Measurements from ENCODE around the gene TRPC3.

Gene TRPC3

DNA sequence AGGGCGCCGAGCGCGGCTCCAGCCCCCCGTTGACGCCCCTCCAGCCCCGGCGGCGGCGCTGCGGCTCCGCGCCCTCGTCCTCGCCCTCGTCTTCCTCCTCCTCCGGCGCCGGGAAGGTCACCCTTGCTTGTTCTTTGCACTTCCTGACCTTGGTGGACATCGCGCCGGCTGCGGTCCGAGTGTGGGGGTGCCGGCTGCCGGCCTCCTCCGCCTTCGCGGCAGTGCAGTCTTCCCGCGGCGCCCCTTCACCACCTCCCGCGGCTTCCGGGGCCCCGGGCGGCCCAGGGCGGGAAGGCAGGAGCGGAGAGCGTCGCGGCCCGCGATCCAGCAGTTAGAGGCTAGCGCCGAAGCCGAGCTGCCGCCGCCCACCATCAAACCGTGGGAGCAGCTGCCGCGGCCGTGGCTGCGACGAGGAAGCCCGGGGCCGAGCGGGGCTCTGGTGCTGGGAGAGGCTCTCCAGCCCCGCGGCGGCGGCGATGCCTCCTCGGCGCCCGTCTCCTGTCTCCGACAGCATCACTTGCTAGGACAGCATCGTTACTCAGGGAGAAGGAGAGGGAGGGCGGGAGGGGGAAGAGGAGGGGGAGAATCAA lies at the start of gene TRPC3:
TRPC3 (minus strand) TSS at position 540 of the 590 bp plus-strand sequence; CDS start at position 160, 380 bp downstream.
- DNase-seq = peak; percentile 72

DNA sequence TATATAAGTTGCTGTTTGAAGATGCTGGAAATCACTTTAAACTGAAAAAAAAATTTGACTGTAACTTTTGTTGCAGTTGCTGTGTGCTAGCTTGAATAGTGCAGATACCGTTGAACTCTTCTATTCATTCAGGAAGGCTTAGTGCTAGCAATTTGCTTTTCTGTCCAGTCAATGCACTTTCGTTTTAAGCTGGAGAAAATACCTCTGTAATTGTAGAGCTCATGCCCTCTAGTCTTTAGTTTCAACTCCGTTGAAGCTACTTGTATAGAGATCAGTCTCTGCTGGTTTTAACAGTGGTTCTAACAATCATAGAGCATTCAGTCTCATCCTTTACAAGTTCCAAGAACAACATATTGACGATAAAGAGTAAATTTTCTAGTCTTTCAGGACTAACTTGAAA lies 49.0 kb upstream of the TRPC3 start:
- no peak for DNase-seq

DNA sequence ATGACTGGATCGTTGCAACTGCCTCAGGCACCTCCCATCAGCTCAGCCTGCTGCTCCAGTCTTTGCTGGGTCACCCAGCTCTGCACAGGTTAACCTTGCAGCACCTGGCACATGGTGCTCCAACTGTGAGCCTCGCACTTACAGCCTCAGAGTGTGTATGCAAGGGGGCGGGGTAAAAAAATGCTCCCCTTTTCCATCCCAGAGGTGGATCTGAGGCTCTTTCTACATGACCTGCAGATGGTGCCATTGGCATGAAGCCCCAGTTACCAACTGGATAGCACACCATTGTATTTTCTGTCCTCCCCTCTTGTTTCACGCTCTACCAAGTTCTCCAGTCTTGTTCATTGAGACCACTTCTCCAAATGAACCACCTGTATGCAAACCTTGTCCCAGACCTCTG lies 46.2 kb upstream of the TRPC3 start:
- no peak for DNase-seq

DNA sequence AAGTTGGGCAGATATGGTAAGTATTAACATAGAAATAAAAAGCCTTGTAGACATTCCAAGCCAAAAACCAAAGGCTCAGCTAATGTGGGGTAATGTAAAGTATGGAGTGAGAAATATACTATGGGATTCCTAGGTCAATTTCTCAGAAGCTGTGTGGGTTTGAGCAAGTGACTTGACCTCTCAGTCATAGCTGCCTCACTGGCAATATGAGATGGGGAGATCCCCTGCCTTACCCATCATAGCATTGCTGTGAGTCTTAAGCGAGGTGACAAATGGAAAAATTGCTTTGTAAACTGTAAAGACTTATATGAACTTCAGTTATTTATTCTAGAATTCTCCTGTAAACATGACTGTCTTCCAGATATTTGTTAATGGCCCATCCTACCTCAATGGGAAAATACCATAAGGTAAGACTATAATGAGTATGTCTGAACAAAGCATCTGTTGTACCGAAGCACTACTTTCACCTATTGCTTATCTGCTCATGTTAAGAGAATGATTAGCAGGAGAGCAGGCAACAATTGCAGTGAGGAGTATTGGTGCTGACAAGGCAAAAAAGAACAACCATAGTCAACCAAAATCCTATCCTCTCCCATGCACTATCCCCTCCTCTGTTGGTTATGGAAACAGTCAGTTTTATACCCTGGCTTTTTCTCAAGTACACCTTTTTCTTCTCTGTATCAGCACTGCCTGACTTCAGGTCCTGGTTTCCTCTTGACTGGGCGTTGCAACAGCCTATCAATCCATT lies 44.1 kb upstream of the TRPC3 start:
- DNase-seq = no peak

DNA sequence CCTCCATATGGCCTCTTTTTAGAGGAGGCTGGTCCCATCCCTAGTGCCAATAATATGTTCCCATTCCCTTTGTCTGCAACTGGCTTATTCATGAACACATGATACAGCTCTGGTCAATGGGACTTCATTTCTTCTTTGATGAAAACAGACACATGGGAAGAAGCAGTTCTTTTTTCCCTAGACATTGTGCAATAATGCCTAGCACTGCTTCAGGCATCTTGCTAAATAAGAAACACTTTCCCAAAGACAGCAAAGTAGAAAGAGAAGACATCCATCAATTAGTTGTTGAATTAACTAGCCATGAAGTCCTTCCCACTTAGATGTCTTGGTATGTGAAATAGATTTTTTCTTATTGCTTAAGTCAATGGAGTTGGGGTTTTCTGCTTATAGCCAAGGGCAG lies 40.1 kb upstream of the TRPC3 start:
- no peak for DNase-seq

DNA sequence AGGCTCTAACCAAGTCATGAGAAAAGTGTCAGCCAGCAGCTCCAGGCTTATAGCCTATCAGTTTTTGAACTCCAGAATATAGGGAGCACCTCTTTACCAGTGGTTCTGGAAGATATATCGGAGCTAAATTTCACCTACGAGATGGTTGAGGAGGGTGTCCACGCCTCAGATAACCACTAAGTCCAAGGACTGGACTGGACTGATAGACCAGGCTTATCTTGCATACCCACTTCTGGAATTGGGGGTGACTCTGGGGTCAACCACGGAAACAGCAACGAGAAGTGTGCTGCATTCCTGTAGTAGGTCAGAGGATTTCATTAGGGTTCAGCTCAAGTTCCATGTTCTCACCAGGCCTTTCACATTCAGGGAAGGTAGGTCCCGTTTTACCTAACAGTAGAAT lies 38.6 kb upstream of the TRPC3 start:
- DNase-seq = no peak

DNA sequence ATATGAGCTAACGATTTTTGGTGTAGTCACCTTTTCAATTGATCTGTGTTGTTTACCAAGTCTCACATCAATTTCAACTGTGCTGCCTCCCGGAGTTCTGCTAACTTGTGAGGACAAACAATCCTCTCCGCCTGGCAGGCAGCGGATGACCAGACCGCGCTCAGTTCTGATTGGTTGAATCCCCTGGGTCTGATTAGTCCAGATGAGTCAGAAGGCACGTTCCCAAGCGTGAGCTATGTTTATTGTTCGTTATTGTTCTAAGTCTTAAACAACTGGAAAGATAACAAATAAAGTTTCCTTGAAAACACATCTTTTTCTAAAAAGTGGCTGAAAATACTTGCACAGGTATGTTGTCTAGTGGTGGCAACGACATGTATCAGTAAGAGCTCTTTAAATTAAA lies 37.9 kb upstream of the TRPC3 start:
- no peak for DNase-seq

DNA sequence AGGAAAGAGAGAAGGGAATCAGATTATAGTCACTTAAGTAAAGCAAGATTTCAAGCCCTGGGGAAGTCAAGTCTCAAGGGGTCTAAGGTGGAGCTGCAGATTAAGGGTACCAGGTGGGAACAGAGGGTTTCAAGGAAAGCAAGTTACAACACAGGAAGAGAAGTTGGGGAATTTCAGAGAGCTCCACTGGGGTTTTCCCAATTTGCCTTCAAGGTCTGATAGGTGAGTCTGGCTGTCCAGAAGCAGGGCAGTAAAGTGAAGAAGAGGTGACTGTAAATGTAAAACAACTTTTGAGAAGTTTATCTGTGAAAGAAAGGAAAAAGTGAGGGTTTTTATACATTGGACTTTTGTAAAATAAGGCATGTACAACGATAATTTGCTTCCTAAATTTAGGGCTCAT lies 37.1 kb upstream of the TRPC3 start:
- no peak for DNase-seq

DNA sequence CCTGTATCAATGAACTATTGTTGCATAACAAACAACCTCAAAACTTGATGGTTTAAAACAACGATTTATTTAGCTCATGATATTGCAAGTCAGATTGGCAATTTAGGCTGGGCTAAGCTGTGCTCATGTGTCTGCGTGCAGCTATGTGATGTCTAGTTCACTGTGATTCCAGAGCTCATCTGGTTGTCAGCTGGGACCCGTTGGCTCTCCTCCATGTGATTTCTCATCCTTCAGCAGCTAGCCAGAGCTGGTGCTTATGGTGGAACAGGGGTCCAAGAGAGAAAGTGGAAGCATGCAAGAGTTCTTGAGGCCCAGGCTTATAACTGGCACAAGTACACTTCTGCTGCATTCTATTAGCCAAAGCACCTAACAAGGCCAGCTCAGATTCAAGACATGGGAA lies 28.8 kb upstream of the TRPC3 start:
- DNase-seq = no peak

DNA sequence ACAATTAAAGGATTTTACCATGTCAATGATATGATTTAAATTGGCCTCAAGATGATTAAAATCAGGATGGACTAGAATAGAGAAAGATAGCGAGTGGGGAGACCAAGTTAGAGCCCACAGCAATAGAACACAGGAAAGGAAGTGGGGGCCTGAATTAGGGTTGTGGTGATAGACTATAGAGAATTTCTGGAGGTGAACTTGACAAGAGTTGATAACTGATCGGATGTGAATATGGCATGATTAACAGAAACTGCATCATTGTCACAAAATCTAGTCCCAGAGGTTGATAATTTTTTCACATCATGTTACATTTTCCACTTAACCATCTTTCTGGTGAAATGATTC lies 26.3 kb upstream of the TRPC3 start:
- no peak for DNase-seq

DNA sequence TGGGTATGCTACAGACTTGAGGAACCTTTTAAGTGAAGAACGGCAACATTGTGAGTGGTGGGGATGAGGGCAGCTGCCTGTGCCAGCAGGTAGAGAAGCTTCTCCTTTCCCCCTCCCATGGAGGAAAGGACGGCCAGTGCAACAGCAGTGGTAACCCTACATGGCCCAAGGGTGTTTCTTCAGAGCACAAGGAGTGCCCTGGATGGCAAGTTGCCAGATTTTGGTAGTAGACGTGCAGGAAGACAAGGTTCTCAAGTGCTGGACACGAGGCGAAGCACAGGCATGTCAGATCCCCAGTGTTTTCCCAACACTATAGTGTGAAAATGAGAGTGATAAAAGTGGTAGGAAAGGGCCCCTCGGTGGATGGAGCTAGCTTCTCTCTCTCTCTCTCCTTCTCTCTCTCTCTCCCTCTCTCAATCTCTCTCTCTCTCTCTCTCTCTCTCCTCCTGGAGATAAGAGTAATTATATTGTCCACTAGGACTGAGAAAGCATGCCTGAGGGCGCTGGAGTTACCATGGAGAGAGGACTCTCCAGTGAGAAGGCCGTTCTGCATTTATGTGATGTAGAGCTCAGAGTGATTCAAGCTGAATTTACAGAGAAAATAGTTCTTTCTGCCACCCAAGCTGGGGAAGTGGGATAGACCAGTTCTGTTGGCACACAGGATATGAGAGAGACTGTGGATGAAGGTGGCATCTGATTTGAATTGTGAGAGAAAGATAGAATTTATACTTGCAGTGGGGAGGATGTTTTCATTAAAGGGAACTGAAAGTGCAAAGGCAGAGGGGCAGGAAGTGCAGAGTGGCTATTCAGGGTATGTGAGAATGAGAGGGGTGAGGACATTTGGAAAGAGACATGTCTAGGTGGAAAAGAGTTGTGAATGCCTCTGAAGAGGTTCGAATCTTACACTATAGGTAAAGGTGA lies 25.7 kb upstream of the TRPC3 start:
- no peak for DNase-seq

DNA sequence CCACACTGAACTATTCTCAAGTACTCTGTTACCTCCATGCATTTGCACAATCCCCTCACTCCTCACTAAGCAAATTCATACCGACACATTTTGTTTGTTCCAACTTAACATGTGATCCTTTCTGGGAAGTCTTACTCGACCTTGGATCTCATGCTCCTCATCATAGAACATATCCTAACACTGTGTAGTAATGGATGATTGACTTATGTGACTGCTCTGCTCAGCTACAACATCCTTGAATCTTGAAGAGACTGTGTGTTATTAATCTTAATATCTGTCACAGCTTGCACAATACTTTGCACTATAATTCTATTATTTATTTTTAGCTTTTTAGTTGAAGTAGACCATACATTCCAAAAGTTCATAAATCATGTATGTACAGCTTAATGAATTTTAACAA lies 23.9 kb upstream of the TRPC3 start:
- no peak for DNase-seq

DNA sequence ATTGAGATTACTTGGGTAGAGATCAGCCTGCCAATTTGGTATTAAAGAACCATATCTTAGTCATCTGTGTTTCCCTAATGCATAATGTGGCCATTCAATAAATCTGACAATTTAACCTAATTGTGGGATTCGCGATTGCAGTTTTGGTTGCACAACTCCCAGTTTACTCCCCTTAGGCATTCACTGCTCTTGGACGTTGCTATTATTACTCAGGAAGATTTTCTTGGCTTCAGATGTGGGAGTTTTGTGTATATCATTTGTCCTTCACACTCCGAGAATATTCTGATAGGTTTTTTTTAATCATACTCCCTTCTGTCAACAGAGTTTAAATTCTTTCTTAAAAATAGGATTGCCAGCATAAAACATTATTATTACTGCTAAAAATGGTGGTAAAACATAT lies 22.0 kb upstream of the TRPC3 start:
- DNase-seq = no peak

DNA sequence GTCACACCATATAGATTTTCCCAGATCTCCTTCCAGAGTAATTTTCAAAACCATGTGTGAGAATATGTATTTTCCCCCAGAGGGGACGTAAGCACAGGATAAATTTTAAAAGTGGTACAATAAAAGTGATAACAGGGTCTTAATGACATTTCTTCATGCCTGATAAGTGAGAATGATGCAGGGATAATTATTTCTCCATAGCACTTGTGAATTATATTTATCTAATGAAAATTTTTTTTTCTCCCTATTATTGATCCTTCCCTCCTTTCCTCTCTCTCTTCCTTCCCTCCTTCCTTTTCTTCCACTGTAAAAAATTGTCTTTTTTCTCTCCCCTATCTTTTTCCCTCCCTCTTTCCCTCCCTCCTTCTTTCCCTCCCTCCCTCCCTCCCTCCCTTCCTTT lies 17.0 kb upstream of the TRPC3 start:
- DNase-seq = no peak

DNA sequence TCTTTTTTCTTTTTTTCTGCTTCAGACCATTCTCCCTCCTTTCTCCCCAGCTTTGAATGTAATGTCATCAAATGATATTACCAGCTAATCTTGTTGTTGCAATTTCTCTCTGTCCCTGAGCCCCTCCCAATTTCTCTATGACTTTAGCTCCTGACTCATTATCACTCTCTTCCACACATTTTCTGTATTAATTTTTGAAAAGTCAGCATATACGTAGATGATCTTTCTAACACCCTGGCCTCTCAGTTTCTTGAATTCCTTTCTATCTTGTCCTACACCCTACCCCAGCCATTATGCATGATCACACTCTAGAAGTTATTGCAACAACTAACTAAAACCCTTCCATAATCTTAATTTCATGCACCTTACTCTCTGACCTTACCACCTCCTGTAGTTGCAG lies 13.1 kb upstream of the TRPC3 start:
- DNase-seq = no peak

DNA sequence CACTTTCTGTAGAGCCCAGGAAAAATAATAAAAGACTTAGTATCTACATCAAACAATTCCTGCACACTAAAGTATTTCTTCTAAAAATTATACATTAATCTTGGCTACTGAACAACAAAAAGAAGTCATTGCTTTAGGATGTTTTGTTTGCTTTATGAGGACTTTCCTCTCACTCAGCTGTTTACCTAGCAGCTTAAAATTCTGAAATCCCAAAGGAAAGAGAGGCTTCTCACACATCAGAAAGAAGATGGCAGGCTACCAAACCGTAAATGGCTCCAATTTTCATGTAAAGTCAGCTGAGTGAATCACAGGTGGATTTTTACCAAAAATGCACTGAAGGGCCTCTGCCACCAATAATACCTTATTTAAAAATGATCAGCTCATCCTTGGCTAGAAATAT lies 9.0 kb upstream of the TRPC3 start:
- DNase-seq = no peak

DNA sequence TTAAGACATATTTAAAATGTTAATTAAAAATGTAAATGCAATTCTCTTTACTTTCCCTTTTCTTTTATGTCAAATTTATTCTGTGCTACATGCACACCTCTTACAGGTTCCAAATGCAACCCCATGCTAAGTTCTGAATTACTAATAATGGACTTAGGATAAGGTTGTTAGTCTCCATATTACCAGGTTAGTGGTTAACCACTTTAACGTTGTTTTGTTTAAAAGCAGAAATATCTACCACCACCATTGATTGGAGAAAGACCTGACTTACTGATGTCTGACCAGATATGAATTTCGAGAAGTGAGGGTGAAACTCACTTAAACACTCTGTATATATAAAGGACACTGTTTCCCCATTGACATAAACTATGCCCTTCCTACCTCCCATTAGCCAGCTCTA lies 6.9 kb upstream of the TRPC3 start:
- DNase-seq = no peak

DNA sequence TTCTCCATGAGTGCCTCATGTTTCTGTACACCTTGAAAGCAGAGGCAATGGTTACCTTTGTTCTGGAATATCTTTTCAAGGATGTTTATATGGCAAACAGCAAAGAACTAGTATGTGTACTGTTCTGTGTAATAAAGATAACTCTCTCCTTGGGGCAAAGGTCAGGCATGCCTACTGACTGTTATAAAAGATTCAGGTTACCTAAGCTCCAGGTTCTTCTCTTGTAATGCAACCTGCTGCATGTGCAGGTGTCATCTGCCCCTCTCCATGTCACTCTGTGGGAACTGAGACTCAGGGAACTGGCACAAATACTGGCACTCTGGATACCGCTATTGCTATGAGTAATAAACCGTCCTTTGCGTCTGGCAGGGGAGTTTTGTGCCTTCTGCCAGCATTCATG lies 5.4 kb upstream of the TRPC3 start:
- DNase-seq = no peak

DNA sequence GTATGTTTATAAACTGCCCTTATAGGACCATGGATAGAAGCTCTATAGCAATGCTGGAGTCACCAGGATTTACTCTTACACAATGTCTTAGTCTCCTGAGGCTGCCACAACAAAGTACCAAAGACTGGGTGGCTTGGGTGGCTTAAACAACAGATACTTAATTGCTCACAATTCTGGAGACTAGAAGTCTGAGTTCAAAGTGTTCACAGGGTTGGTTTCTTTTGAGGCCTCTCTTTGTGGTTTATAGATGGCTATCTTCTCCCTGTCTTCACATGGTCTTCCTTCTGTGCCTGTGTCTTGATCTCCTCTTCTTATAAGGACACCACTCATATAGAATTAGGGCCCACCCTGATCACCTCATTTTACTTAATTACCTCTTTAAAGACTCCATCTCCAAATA lies 2.0 kb upstream of the TRPC3 start:
- no peak for DNase-seq

DNA sequence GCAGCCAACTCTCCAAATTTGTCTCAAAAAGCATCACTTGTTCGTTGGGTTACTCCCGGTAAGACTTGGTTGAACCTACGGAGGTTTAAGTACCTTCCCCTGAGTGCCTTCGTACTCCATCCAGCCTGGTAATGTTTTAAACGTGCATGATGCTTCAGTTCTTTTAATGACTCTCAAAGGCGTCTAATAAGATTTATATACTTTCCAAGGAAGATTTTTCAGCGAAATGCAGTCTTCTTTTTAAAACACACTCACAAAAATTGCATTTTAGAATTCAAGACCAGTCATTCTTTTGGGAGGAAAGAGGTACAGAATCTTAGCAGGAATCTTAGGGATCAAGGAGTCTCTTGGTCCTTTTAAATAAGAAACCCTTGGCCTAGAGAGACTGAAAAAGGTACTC lies 430 bp upstream of the TRPC3 start:
- no peak for DNase-seq

DNA sequence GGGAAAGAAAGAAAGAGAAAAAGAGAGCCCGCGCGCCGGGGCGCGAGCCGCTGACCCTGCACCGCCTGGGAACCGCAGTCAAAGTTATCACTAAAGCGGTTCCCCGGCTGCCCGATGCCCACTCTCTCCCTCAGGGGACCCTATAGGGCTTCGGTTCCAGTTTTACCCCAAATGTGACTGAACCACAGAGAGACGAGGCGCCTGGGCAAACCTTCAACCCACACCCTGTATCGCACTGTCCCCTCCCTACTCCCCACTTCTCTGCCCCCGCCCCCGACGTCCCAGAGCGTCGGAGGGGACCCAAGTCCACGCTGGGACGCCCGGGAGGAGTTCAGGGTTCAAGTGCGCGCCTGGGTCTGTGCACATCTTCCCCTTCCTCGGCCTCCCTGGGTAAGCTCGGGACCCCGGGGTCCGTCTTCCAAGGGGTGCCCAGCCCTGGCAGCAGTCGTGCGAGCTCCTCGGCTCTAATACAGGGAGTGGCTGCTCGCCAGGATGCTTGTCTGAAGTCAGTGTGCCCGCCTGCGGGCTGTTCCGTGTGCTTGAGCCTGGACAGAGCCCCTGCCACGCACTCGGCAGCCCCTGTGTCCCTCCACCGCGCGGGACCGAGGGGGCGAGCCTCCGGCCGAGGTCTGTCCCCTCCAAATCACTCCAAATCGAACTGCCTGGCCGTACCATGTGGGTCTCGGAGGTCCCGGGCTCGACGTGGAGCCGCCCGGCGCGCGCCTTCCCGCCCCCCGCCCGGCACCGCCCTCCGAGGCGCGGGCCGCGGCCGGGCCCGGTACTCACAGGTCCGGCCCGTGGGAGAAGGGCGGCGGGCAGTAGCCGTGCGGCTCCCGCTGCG lies 960 bp downstream of the TRPC3 start:
- peak; percentile 67 for DNase-seq

DNA sequence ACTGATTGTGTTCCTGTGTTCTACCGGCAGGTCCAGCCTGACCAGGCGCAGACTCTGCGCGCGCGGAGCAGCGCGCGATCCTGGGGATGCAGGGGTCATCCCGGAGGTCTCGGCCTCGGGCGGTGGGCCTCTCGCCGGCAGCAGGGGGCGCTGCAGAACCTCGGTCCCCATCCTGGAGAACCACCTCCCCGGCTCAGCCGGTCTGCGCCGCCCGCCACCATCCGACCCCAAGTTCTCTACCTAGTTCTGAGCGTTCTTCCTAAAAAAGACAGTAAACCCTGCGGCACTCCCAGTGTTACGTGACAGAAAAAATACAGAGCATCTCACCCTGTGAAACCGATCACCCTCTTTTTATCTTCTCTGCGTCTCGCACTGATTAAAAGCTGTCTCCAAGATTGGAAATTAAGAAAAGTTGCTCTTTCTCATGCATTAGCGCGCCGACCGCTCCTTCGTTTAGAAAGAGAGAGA lies 1.6 kb downstream of the TRPC3 start:
- DNase-seq = peak; percentile 98

DNA sequence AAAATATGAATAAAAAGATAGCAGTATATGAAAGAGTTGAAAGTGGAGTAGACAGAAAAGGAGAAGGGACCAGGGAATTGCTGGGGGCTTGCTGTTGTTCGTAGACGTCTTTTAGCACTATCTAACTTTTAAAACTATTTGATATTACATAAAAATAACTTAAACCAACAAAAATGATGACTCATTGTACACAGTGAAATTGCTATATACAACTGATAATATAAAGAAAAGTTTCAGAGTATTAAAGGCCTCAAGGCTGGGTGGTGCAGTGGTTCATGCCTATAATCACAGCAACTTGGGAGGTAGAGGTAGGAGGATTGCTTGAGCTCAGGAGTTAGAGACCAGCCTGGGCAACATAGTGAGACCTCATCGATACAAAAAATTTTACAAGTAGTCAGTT lies 5.2 kb downstream of the TRPC3 start:
- DNase-seq = no peak
